HCT116 (cell line): ENCODE data around the gene PSEN2.

Experiments
- CEBPB ChIP-seq: IDR thresholded peaks from 2 replicates; pipeline ENCODE4 v1.6.1; 2012; ENCODE audit warnings: low read depth
- ELF1 ChIP-seq: IDR thresholded peaks from 2 replicates; pipeline ENCODE4 v1.6.1; 2012; ENCODE audit warnings: low read depth, borderline replicate concordance
- POLR2A ChIP-seq: IDR thresholded peaks from 2 replicates; pipeline ENCODE4 v1.7.0; 2011; ENCODE audit warnings: borderline replicate concordance; ENCODE audit not compliant: insufficient read depth, insufficient read length; ENCODE audit errors: extremely low read depth
- POLR2AphosphoS5 ChIP-seq: IDR thresholded peaks from 2 replicates; pipeline ENCODE4 v1.6.1; 2011; ENCODE audit warnings: mild to moderate bottlenecking, low read depth, low read length, moderate library complexity
- RAD21 ChIP-seq: IDR thresholded peaks from 2 replicates; pipeline ENCODE4 v1.6.1; 2012; ENCODE audit warnings: low read depth, mild to moderate bottlenecking
- YY1 ChIP-seq: IDR thresholded peaks from 2 replicates; pipeline ENCODE4 v1.6.1; 2011; ENCODE audit warnings: low read length, low read depth, moderate library complexity, mild to moderate bottlenecking; ENCODE audit not compliant: insufficient replicate concordance; ENCODE audit errors: extremely low read depth
- TF ChIP-seq, protein P1 (sequence below), 3 experiments: fragments of 200-600 bp in 1 of 3; sonication (generic) in 1 of 3; IDR thresholded peaks in 2 of 3; conservative IDR thresholded peaks in 1 of 3; 2 replicates each; pipeline ENCODE4 v1.5.1; 2012 to 2017; ENCODE audit warnings: low read depth in 2 of 3, low read length in 2 of 3, antibody characterized with exemption in 1 of 3, borderline replicate concordance in 1 of 3, control low read depth in 1 of 3, mild to moderate bottlenecking in 1 of 3, mixed read lengths in 1 of 3, mixed run types in 1 of 3, moderate library complexity in 1 of 3; ENCODE audit not compliant: insufficient read depth in 1 of 3
- TF ChIP-seq, protein P2 (sequence below): IDR thresholded peaks from 2 replicates; pipeline ENCODE4 v1.6.1; 2012

DNA sequence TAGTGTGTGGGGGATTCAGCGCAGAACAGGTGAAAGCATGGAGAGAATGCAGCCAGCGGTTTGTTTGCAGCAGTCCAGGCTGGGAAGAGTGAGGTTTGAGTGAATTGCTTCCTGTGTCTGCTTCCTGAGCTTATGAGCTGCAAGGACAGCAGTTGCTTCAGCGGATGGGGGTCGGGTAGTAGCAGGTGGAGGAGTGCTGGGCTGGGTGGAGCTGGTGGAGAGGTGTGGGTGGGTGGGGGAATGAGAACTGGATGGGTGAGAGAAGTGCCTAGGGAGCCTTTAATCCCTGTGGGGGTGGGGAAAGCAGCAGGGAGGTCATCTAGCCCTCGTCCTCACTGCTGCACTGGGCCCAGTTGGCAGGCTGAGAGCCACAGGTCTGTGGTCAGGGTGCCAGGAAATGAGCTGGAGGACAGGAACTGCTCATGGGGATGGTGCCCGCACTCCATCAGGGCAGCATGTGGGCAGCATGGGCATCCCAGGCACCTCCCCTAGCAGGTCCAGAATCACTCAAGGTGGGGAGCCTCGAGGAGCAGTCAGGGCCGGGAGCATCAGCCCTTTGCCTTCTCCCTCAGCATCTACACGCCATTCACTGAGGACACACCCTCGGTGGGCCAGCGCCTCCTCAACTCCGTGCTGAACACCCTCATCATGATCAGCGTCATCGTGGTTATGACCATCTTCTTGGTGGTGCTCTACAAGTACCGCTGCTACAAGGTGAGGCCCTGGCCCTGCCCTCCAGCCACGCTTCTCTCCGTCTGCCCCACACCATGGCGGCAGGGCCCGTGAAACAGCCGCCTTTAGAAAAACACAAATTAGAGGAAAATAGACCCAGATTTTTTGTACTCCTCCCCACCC is 14.8 kb downstream of the PSEN2 start:
- no peak for TF ChIP-seq POLR2AphosphoS5
- TF ChIP-seq, protein P1, sequence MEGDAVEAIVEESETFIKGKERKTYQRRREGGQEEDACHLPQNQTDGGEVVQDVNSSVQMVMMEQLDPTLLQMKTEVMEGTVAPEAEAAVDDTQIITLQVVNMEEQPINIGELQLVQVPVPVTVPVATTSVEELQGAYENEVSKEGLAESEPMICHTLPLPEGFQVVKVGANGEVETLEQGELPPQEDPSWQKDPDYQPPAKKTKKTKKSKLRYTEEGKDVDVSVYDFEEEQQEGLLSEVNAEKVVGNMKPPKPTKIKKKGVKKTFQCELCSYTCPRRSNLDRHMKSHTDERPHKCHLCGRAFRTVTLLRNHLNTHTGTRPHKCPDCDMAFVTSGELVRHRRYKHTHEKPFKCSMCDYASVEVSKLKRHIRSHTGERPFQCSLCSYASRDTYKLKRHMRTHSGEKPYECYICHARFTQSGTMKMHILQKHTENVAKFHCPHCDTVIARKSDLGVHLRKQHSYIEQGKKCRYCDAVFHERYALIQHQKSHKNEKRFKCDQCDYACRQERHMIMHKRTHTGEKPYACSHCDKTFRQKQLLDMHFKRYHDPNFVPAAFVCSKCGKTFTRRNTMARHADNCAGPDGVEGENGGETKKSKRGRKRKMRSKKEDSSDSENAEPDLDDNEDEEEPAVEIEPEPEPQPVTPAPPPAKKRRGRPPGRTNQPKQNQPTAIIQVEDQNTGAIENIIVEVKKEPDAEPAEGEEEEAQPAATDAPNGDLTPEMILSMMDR (IDR thresholded peaks at IDR 0.05 in 2 of 3, conservative IDR thresholded peaks at IDR 0.05 in 1 of 3; ENCODE audit: borderline replicate concordance in 1 of 3, insufficient read depth in 1 of 3, low read depth in 2 of 3, low read length in 2 of 3), result no peak
- no peak for TF ChIP-seq YY1
- TF ChIP-seq POLR2A, result no peak
- TF ChIP-seq, protein P2, sequence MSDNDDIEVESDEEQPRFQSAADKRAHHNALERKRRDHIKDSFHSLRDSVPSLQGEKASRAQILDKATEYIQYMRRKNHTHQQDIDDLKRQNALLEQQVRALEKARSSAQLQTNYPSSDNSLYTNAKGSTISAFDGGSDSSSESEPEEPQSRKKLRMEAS, result no peak
- TF ChIP-seq RAD21, result no peak
- TF ChIP-seq CEBPB, result no peak
- no peak for TF ChIP-seq ELF1
